ENCODE results near the gene ALMS1. TPM values are rescaled to one million over a fixed set of nuclear protein-coding genes. Genes with fewer than 3 reads are reported as not detected.

ALMS1 gene
- total and polyA plus RNA-seq, 2 of the 8 experiments (the other 6 are each of a cell fraction or from before 2014, with no cell fraction given) = 21.8 to 45.6 TPM

DNA sequence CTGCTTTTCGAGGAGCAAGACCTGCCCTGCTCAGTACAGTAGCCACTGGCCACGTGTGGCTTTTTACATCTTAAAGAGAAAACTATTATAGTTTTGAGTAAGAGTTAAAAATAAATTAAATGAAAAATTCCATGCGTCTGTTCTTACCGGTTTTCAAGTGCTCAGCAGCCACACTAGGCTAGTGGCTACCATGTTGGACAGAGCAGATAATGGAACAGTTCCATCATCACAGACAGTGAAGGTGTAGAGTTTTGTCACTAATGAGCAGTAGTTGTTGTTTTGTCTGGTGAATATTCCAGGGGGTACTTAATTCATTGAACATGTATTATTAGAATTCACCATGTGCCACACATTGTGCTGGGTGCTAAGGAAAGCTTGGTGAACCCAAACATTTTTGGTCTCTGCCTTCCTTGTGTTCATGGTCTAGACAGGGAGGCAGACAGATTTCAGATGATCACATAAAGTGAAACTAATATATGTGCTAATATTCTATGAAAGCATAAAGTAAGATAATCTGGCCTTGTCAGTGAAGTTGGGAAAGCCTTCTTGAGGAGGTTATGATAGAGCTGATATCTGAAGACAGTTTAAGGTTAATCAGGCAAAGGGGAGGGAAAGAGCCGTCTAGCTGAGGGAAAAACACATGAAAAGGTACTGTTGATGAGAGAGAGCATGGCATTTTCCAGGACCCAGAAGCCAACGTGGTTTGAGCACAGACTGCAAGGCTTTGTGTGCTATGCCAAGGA is 1.4 kb downstream of the ALMS1 start (continued):
- no peak for TF ChIP-seq KDM4A (IDR thresholded peaks at IDR 0.05; ENCODE audit: low read depth, low read length, severe bottlenecking)
- TF ChIP-seq SUZ12 (IDR thresholded peaks at IDR 0.05; ENCODE audit: low read length) = no peak
- TF ChIP-seq RXRA (IDR thresholded peaks at IDR 0.05; ENCODE audit: insufficient read depth, low read depth, low read length) = no peak
- TF ChIP-seq PHF8 (conservative IDR thresholded peaks at IDR 0.05; ENCODE audit: low read depth, low read length) = no peak
- no peak for TF ChIP-seq SIX5 (IDR thresholded peaks at IDR 0.05; ENCODE audit: low read depth, low read length)
- TF ChIP-seq TCF12 (IDR thresholded peaks at IDR 0.05; ENCODE audit: low read depth, low read length) = no peak
- TF ChIP-seq RNF2 (IDR thresholded peaks at IDR 0.05; ENCODE audit: borderline replicate concordance, low read depth, low read length, missing control alignments, poor library complexity, severe bottlenecking) = no peak
